Measurements from ENCODE around the gene RDM1. TPM values are rescaled to one million over a fixed set of nuclear protein-coding genes. Genes with fewer than 3 reads are reported as not detected.
"Not testable (repeated sequence)": the region's sequence is repeated elsewhere in the genome, so short reads cannot be mapped to it uniquely, and the experiment has no call there.

RDM1 gene
- total RNA-seq, 4 donors from 2014 or later = 0.88 to 1.9 TPM; not detected in 2

DNA sequence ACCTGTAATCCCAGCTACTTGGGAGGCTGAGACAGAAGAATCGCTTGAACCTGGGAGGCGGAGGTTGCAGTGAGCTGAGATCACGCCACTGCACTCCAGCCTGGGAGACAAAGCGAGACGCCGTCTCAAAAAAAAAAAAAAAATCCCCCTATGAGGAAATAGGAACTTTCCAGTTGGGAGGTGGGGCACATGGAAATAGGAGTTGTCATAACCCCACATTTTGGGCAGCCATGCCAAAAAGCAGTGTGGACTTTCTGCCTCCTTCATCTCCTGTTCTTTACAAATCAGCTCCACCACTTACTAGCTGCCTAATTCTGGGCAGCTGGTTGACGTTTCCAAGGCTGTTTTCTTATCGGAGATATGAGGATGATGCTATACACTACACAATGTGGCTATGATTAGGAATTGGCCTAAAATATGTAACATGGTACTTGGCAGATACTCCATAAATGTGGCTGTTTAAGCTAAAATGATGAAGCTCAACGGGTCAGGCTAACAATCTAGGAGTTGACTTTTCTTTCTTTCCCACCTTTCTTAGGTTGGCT, 28.9 kb downstream of the RDM1 start:
- Histone ChIP-seq H3K36me3 (no peaks in the 10 kb centered on the region), H3K27me3 (no peaks in the 10 kb centered on the region), H3K9me3 (no peaks in the 10 kb centered on the region), H3K27ac (no peak overlapping the region), H3K4me3 (no peak overlapping the region), H3K4me1 (no peaks in the 10 kb centered on the region)
- TF ChIP-seq, protein P1, sequence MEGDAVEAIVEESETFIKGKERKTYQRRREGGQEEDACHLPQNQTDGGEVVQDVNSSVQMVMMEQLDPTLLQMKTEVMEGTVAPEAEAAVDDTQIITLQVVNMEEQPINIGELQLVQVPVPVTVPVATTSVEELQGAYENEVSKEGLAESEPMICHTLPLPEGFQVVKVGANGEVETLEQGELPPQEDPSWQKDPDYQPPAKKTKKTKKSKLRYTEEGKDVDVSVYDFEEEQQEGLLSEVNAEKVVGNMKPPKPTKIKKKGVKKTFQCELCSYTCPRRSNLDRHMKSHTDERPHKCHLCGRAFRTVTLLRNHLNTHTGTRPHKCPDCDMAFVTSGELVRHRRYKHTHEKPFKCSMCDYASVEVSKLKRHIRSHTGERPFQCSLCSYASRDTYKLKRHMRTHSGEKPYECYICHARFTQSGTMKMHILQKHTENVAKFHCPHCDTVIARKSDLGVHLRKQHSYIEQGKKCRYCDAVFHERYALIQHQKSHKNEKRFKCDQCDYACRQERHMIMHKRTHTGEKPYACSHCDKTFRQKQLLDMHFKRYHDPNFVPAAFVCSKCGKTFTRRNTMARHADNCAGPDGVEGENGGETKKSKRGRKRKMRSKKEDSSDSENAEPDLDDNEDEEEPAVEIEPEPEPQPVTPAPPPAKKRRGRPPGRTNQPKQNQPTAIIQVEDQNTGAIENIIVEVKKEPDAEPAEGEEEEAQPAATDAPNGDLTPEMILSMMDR (IDR thresholded peaks at IDR 0.05) = no peak
- DNase-seq = no peak

DNA sequence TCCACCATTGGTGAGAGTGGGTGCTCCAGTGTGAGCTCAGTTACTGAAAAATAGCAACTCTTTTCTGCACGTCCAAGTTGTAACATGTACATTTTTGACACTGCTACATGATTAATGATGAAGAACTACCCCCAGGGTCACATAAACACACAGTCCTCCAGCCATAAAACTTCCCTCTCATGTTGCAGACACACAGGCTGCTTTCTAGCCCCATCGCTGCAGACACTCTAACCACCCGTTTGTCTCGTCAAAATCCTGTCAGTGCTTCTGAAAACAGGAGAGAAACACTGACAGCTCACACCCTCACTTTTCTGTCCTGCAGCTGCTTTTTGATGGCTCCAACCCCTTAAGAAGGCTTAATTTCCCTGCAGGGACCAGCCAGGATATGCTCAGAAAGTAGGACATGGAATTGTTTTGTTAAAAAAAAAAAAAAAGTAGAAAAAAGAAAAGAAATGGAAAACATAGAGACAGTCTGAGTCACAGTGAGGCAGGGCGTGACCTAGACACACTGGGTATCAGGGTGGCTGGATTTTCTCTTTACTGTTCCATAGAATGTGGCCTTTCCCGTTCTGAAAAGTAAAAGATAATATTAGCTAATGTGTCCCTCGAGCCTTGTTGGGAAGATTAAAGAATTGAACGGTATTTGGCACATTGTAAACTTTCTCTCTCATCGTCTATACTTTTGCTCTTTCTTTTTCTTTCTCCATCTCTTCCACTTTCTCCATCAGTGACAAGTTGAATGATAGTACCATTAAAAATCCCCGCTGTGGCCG, 29.7 kb downstream of the RDM1 start:
- TF ChIP-seq, protein P1 (IDR thresholded peaks at IDR 0.05) = no peak
- no peak for TF ChIP-seq POLR2A (IDR thresholded peaks at IDR 0.05)
- H3K4me3 ChIP-seq = no peak overlapping the region
- DNase-seq = no peak
- no peaks in the 10 kb centered on the region for H3K4me1 ChIP-seq
- H3K27ac ChIP-seq = peak overlapping the region in 3 of 4 donors; percentile 21 to 65 (median 48)
- no peaks in the 10 kb centered on the region for H3K9me3 ChIP-seq
- no peaks in the 10 kb centered on the region for H3K36me3 ChIP-seq
- H3K27me3 ChIP-seq = no peaks in the 10 kb centered on the region

DNA sequence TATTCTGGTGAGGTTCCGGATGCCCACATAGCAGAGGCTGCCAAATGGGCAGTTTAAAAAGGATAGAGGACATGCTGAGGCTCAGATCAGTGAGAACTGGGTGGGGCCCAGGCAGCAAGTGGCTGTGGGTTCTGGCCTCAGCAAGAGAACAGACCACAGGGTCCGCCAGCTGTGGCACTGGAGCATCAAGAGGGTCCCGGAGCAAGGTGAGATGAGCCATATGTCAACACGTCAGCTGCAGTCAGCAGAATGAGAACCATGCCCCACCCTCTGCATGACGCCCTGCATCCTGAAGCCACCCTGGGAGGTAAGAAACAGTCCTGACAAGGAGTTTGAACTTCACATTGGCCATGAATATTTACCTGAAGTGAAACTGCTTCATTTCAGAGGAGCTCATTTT, 30.3 kb downstream of the RDM1 start:
- no peaks in the 10 kb centered on the region for H3K36me3 ChIP-seq
- H3K4me1 ChIP-seq = no peaks in the 10 kb centered on the region
- H3K9me3 ChIP-seq = no peaks in the 10 kb centered on the region
- TF ChIP-seq, protein P1 (IDR thresholded peaks at IDR 0.05) = no peak
- no peak for TF ChIP-seq POLR2A (IDR thresholded peaks at IDR 0.05)
- peak overlapping the region in 3 of 4 donors; percentile 21 to 65 (median 48) for H3K27ac ChIP-seq
- H3K4me3 ChIP-seq = no peak overlapping the region
- peak in 1 of 3 donors; percentile 54 for DNase-seq
- no peaks in the 10 kb centered on the region for H3K27me3 ChIP-seq

DNA sequence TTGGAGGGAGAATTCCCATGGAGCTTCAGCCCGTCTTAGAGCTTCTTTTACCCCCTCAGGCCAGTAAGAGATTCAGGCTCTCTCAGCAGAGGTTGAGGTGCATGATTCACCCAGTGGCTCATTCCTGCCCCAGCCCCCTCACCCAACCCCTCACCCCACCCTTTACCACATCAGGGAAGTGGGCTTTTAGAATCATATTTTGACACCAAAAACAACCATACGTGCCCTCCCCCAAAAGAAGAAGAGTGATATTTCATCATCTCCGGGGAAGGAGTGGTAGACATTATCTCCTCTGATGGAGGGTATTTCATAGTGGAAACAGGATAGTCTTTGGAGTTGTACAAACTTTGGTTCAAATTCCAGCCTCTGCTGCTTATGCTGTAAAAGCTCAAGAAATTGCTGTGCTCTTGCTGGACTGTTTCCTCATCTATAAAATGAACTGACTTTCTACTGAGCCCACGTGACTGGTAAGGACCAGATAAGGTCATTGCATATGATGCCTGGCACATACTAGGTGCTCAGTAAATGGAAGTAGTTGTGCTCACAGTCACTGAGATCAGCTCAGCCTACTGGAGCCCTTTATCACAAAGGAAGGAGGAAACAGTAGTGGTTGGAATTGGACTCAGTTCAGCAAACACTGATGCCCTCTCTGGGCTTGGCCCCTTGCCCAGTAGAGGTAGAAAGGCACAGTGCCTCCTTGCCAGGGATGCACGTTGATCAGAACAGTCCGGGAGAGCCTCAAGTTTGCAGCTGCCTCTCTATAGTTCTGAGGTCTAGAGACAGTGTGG, 32.1 kb downstream of the RDM1 start:
- H3K9me3 ChIP-seq = no peaks in the 10 kb centered on the region
- H3K36me3 ChIP-seq = no peaks in the 10 kb centered on the region
- H3K4me3 ChIP-seq = no peak overlapping the region
- no peaks in the 10 kb centered on the region for H3K27me3 ChIP-seq
- no peaks in the 10 kb centered on the region for H3K4me1 ChIP-seq
- no peak for TF ChIP-seq POLR2A (IDR thresholded peaks at IDR 0.05)
- TF ChIP-seq, protein P1 (IDR thresholded peaks at IDR 0.05) = no peak
- H3K27ac ChIP-seq = peak overlapping the region in 2 of 4 donors; percentile 3 to 65
- DNase-seq = peak in 1 of 3 donors; percentile 53

DNA sequence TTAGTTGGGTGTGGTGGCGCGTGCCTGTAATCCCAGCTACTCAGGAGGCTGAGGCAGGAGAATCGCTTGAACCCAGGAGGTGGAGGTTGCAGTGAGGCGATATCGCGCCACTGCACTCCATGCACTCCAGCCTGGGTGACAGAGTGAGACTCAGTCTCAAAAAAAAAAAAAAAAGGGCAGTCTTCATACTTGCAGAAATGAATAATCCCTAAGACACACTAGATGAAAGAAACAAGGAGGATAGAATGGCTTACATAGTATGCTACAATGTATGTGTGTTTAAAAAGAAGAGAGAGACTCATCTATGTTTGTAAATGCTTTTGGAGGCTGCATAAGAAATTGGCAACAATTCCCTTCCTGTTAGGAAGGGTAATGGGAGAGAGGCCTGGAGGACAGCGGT, 32.8 kb downstream of the RDM1 start:
- H3K36me3 ChIP-seq, H3K27ac ChIP-seq, DNase-seq, H3K4me3 ChIP-seq, H3K27me3 ChIP-seq, H3K9me3 ChIP-seq, H3K4me1 ChIP-seq: not testable (repeated sequence)
